Muscle layer of colon (tissue), 2 donors: ENCODE data around the gene TGFB2.
A peak's percentile ranks its signal among the peaks of the same experiment; 100 is the strongest.

ENCODE experiments used
- H3K27ac ChIP-seq: one replicate; pipeline ENCODE4 v1.7.0; 2013; ENCODE audit warnings: low read depth, mild to moderate bottlenecking, low read length, moderate library complexity
- H3K27me3 ChIP-seq, 2 donors: one replicate each; pipeline ENCODE4 v1.7.0; 2013; ENCODE audit warnings: low read length in 2 of 2, mild to moderate bottlenecking in 2 of 2; ENCODE audit not compliant: insufficient read depth in 2 of 2, control insufficient read depth in 1 of 2
- H3K36me3 ChIP-seq: one replicate; pipeline ENCODE4 v1.7.0; 2013; ENCODE audit warnings: mild to moderate bottlenecking, low read length; ENCODE audit not compliant: insufficient read depth
- H3K4me1 ChIP-seq: one replicate; pipeline ENCODE4 v1.7.0; 2013; ENCODE audit warnings: mild to moderate bottlenecking, low read length; ENCODE audit not compliant: insufficient read depth
- H3K4me3 ChIP-seq, 2 donors: one replicate each; pipeline ENCODE4 v1.7.0; 2013; ENCODE audit warnings: low read length in 2 of 2, low read depth in 1 of 2, mild to moderate bottlenecking in 1 of 2, moderate library complexity in 1 of 2
- H3K9ac ChIP-seq: one replicate; pipeline ENCODE4 v1.7.0; 2013; ENCODE audit warnings: low read length
- H3K9me3 ChIP-seq: one replicate; pipeline ENCODE4 v1.7.0; 2013; ENCODE audit warnings: mild to moderate bottlenecking, low read length
- donor health status: abdominal sarcoma.
- donor health status: Adenocarcinoma of cecum.

TGFB2 gene

GRCh38 chr1:218350801-218351266 is 5.7 kb downstream of the TGFB2 start:
- H3K27me3 ChIP-seq: no peaks in the 10 kb centered on the region
- H3K36me3 ChIP-seq: no peaks in the 10 kb centered on the region
- H3K9ac ChIP-seq: peak overlapping the region; percentile 25
- H3K9me3 ChIP-seq: no peaks in the 10 kb centered on the region
- H3K27ac ChIP-seq: peak overlapping the region; percentile 54
- peaks cover 22% of the 10 kb centered on the region for H3K4me1 ChIP-seq
- H3K4me3 ChIP-seq: peak overlapping the region in 1 of 2 donors; percentile 43

GRCh38 chr1:218351391-218352074 is 6.4 kb downstream of the TGFB2 start:
- peak overlapping the region in 1 of 2 donors; percentile 43 for H3K4me3 ChIP-seq
- peaks cover 22% of the 10 kb centered on the region for H3K4me1 ChIP-seq
- no peaks in the 10 kb centered on the region for H3K27me3 ChIP-seq
- H3K9me3 ChIP-seq: no peaks in the 10 kb centered on the region
- no peaks in the 10 kb centered on the region for H3K36me3 ChIP-seq
- peak overlapping the region; percentile 54 for H3K27ac ChIP-seq
- peak overlapping the region; percentile 25 for H3K9ac ChIP-seq

- no peaks in the 10 kb centered on the region for H3K27me3 ChIP-seq
- H3K9me3 ChIP-seq: no peaks in the 10 kb centered on the region
- no peak overlapping the region for H3K9ac ChIP-seq
- H3K4me1 ChIP-seq: peaks cover 22% of the 10 kb centered on the region
- H3K27ac ChIP-seq: no peak overlapping the region
- H3K4me3 ChIP-seq: no peak overlapping the region
- no peaks in the 10 kb centered on the region for H3K36me3 ChIP-seq
Measured at GRCh38 chr1:218352075-218352438, 6.9 kb downstream of the TGFB2 start.

- Histone ChIP-seq H3K4me1 (peaks cover 15% of the 10 kb centered on the region), H3K27me3 (no peaks in the 10 kb centered on the region), H3K27ac (no peak overlapping the region), H3K4me3 (no peak overlapping the region), H3K9me3 (no peaks in the 10 kb centered on the region), H3K36me3 (no peaks in the 10 kb centered on the region), H3K9ac (no peak overlapping the region)
Measured at GRCh38 chr1:218353656-218354055, 8.5 kb downstream of the TGFB2 start.

GRCh38 chr1:218355278-218355677 is 10.1 kb downstream of the TGFB2 start:
- Histone ChIP-seq H3K4me3 (no peak overlapping the region), H3K27me3 (no peaks in the 10 kb centered on the region), H3K9ac (no peak overlapping the region), H3K27ac (no peak overlapping the region), H3K36me3 (no peaks in the 10 kb centered on the region), H3K9me3 (no peaks in the 10 kb centered on the region), H3K4me1 (peaks cover 8% of the 10 kb centered on the region)

- peaks cover 11% of the 10 kb centered on the region for H3K4me1 ChIP-seq
- no peaks in the 10 kb centered on the region for H3K27me3 ChIP-seq
- no peaks in the 10 kb centered on the region for H3K36me3 ChIP-seq
- no peak overlapping the region for H3K9ac ChIP-seq
- no peaks in the 10 kb centered on the region for H3K9me3 ChIP-seq
- no peak overlapping the region for H3K27ac ChIP-seq
- no peak overlapping the region for H3K4me3 ChIP-seq
Measured at GRCh38 chr1:218357211-218357892, 12.2 kb downstream of the TGFB2 start.

GRCh38 chr1:218357893-218358232 is 12.7 kb downstream of the TGFB2 start:
- Histone ChIP-seq H3K36me3 (no peaks in the 10 kb centered on the region), H3K27me3 (no peaks in the 10 kb centered on the region), H3K4me1 (peaks cover 16% of the 10 kb centered on the region), H3K9me3 (no peaks in the 10 kb centered on the region), H3K9ac (no peak overlapping the region), H3K4me3 (no peak overlapping the region), H3K27ac (no peak overlapping the region)

- H3K27me3 ChIP-seq: no peaks in the 10 kb centered on the region
- peaks cover 44% of the 10 kb centered on the region for H3K4me1 ChIP-seq
- no peak overlapping the region for H3K9ac ChIP-seq
- H3K27ac ChIP-seq: no peak overlapping the region
- H3K9me3 ChIP-seq: no peaks in the 10 kb centered on the region
- no peaks in the 10 kb centered on the region for H3K36me3 ChIP-seq
- H3K4me3 ChIP-seq: no peak overlapping the region
Measured at GRCh38 chr1:218361298-218362065, 16.3 kb downstream of the TGFB2 start.

GRCh38 chr1:218362418-218363076 is 17.4 kb downstream of the TGFB2 start:
- Histone ChIP-seq H3K27ac (no peak overlapping the region), H3K4me1 (peaks cover 53% of the 10 kb centered on the region), H3K27me3 (no peaks in the 10 kb centered on the region), H3K4me3 (no peak overlapping the region), H3K9ac (no peak overlapping the region), H3K9me3 (no peaks in the 10 kb centered on the region), H3K36me3 (no peaks in the 10 kb centered on the region)

GRCh38 chr1:218363141-218363540 is 18.0 kb downstream of the TGFB2 start:
- H3K9ac ChIP-seq: no peak overlapping the region
- H3K36me3 ChIP-seq: no peaks in the 10 kb centered on the region
- H3K9me3 ChIP-seq: no peaks in the 10 kb centered on the region
- H3K27ac ChIP-seq: no peak overlapping the region
- H3K27me3 ChIP-seq: no peaks in the 10 kb centered on the region
- H3K4me1 ChIP-seq: peaks cover 55% of the 10 kb centered on the region
- no peak overlapping the region for H3K4me3 ChIP-seq

GRCh38 chr1:218364028-218364710 is 19.0 kb downstream of the TGFB2 start:
- H3K9ac ChIP-seq: no peak overlapping the region
- H3K27ac ChIP-seq: no peak overlapping the region

More at GRCh38 chr1:218364028-218364710, 19.0 kb downstream of the TGFB2 start:
- Histone ChIP-seq H3K36me3 (no peaks in the 10 kb centered on the region), H3K27me3 (no peaks in the 10 kb centered on the region), H3K9me3 (no peaks in the 10 kb centered on the region), H3K4me1 (peaks cover 55% of the 10 kb centered on the region), H3K4me3 (no peak overlapping the region)
